Gastrocnemius medialis (tissue), 4 donors: ENCODE data around the gene RNF207. TPM values are rescaled to one million over a fixed set of nuclear protein-coding genes. Genes with fewer than 3 reads are reported as not detected.

ENCODE experiments used
- ATAC-seq, 2 donors: fragments of 150-250 bp; one replicate each; pipeline ENCODE4 v1.9.1; 2016
- DNase-seq, 2 donors: peaks; one replicate each; pipeline ENCODE4 v3.0.0-alpha.2; 2019
- H3K27ac ChIP-seq, 4 donors: fragments of 200-600 bp; sonication (generic); 1 replicate in 1 of 4; 2 replicates in 3 of 4; pipeline ENCODE4 v1.5.1; 2016 to 2018; ENCODE audit warnings: mild to moderate bottlenecking in 2 of 4, moderate library complexity in 1 of 4
- H3K27me3 ChIP-seq, 3 donors: fragments of 200-600 bp; sonication (generic) in 2 of 3; 1 replicate in 1 of 3; 2 replicates in 2 of 3; pipeline versions ENCODE4 v1.5.1 to v1.6.0; 2016 to 2019; ENCODE audit warnings: mild to moderate bottlenecking in 1 of 3, moderate library complexity in 1 of 3
- H3K36me3 ChIP-seq, 2 donors: fragments of 200-600 bp; sonication (generic) in 1 of 2; one replicate each; pipeline ENCODE4 v1.5.1; 2017 to 2018
- H3K4me1 ChIP-seq, 2 donors: fragments of 200-600 bp; sonication (generic) in 1 of 2; one replicate each; pipeline ENCODE4 v1.5.1; 2016 to 2017; ENCODE audit warnings: mild to moderate bottlenecking in 2 of 2
- H3K4me3 ChIP-seq, 4 donors: fragments of 200-600 bp; sonication (generic) in 3 of 4; 1 replicate in 1 of 4; 2 replicates in 3 of 4; pipeline ENCODE4 v1.5.1; 2016 to 2019; ENCODE audit warnings: mild to moderate bottlenecking in 2 of 4
- H3K9me3 ChIP-seq, 3 donors: fragments of 200-600 bp; sonication (generic) in 2 of 3; 1 replicate in 1 of 3; 2 replicates in 2 of 3; pipeline ENCODE4 v1.5.1; 2016 to 2019
- POLR2A ChIP-seq, 2 donors: fragments of 450-650 bp; IDR thresholded peaks; one replicate each; pipeline ENCODE4 v1.6.1; 2017; ENCODE audit warnings: antibody characterized with exemption in 2 of 2, mild to moderate bottlenecking in 2 of 2, moderate library complexity in 2 of 2
- in situ Hi-C, 4 donors: fragments of 200-750 bp; cut with MboI; loops; one replicate each; pipeline versions ENCODE4 v1.15.0 to v1.8.0; 2017; ENCODE audit warnings: low sequenced_read_pairs in 4 of 4
- intact Hi-C: fragments of 100-400 bp; cut with DNase I; formaldehyde crosslinking; loops from one replicate; pipeline ENCODE4 v1.15.1; 2023; ENCODE audit warnings: low total_unique reads
- total RNA-seq, 4 donors: library from RNA; depleted of rRNA; stranded (reverse); fragments of >200 nt; gene quantifications; one replicate each; pipeline versions ENCODE4 v1.1.0 to v1.2.3, GENCODE V29; 2016
- TF ChIP-seq, protein P1 (sequence below), 5 experiments: fragments of 450-650 bp in 3 of 5; fragments of 200-600 bp in 2 of 5; sonication (generic) in 2 of 5; IDR thresholded peaks in 4 of 5; conservative IDR thresholded peaks in 1 of 5; 1 replicate in 4 of 5; 2 replicates in 1 of 5; pipeline ENCODE4 v1.5.1; 2016 to 2019; ENCODE audit warnings: antibody characterized with exemption in 5 of 5, mild to moderate bottlenecking in 3 of 5, moderate library complexity in 3 of 5

RNF207 gene
- total RNA-seq, 4 donors from 2014 or later, result 0.29 to 4.7 (median 0.99) TPM

- no peaks in the 10 kb centered on the region for H3K9me3 ChIP-seq
- H3K4me1 ChIP-seq, result no peaks in the 10 kb centered on the region
- in situ Hi-C loops (no loop called here), intact Hi-C loops (no loop called here)
- H3K36me3 ChIP-seq, result no peaks in the 10 kb centered on the region
- H3K27me3 ChIP-seq, result peaks cover 2 to 8% (median 6%) of the 10 kb centered on the region in 3 donors
- no peak for ATAC-seq
- no peak for DNase-seq
- H3K27ac ChIP-seq, result no peak overlapping the region
- no peak overlapping the region for H3K4me3 ChIP-seq
- no peak for TF ChIP-seq POLR2A (IDR thresholded peaks at IDR 0.05)
- TF ChIP-seq, protein P1, sequence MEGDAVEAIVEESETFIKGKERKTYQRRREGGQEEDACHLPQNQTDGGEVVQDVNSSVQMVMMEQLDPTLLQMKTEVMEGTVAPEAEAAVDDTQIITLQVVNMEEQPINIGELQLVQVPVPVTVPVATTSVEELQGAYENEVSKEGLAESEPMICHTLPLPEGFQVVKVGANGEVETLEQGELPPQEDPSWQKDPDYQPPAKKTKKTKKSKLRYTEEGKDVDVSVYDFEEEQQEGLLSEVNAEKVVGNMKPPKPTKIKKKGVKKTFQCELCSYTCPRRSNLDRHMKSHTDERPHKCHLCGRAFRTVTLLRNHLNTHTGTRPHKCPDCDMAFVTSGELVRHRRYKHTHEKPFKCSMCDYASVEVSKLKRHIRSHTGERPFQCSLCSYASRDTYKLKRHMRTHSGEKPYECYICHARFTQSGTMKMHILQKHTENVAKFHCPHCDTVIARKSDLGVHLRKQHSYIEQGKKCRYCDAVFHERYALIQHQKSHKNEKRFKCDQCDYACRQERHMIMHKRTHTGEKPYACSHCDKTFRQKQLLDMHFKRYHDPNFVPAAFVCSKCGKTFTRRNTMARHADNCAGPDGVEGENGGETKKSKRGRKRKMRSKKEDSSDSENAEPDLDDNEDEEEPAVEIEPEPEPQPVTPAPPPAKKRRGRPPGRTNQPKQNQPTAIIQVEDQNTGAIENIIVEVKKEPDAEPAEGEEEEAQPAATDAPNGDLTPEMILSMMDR (IDR thresholded peaks at IDR 0.05 in 4 of 5, conservative IDR thresholded peaks at IDR 0.05 in 1 of 5), result no peak
Observed at GRCh38 chr1:6268415-6268814, 62.5 kb downstream of the RNF207 start.

- no peaks in the 10 kb centered on the region for H3K4me1 ChIP-seq
- H3K9me3 ChIP-seq, result no peaks in the 10 kb centered on the region
- intact Hi-C loops (no loop called here), in situ Hi-C loops (no loop called here)
- no peak overlapping the region for H3K27ac ChIP-seq
- no peak for DNase-seq
- H3K36me3 ChIP-seq, result no peaks in the 10 kb centered on the region
- no peaks in the 10 kb centered on the region for H3K27me3 ChIP-seq
- ATAC-seq, result no peak
- TF ChIP-seq, protein P1 (IDR thresholded peaks at IDR 0.05 in 4 of 5, conservative IDR thresholded peaks at IDR 0.05 in 1 of 5), result no peak
- TF ChIP-seq POLR2A (IDR thresholded peaks at IDR 0.05), result no peak
- H3K4me3 ChIP-seq, result no peak overlapping the region
Observed at GRCh38 chr1:6269296-6269695, 63.4 kb downstream of the RNF207 start.

GRCh38 chr1:6269720-6270400, 63.9 kb downstream of the RNF207 start:
- Histone ChIP-seq H3K36me3 (no peaks in the 10 kb centered on the region), H3K4me1 (no peaks in the 10 kb centered on the region), H3K9me3 (no peaks in the 10 kb centered on the region), H3K4me3 (no peak overlapping the region), H3K27me3 (no peaks in the 10 kb centered on the region), H3K27ac (no peak overlapping the region)
- ATAC-seq (no peak), DNase-seq (no peak)
- intact Hi-C loops (no loop called here), in situ Hi-C loops (no loop called here)
- TF ChIP-seq, protein P1 (IDR thresholded peaks at IDR 0.05 in 4 of 5, conservative IDR thresholded peaks at IDR 0.05 in 1 of 5), result no peak
- no peak for TF ChIP-seq POLR2A (IDR thresholded peaks at IDR 0.05)

GRCh38 chr1:6270401-6270800, 64.5 kb downstream of the RNF207 start:
- no peaks in the 10 kb centered on the region for H3K9me3 ChIP-seq
- no peak overlapping the region for H3K27ac ChIP-seq
- in situ Hi-C loops, result no loop called here
- intact Hi-C loops, result no loop called here
- DNase-seq, result no peak
- no peaks in the 10 kb centered on the region for H3K4me1 ChIP-seq
- no peak overlapping the region for H3K4me3 ChIP-seq
- TF ChIP-seq, protein P1 (IDR thresholded peaks at IDR 0.05 in 4 of 5, conservative IDR thresholded peaks at IDR 0.05 in 1 of 5), result no peak
- TF ChIP-seq POLR2A (IDR thresholded peaks at IDR 0.05), result no peak
- no peak for ATAC-seq
- H3K27me3 ChIP-seq, result no peaks in the 10 kb centered on the region
- H3K36me3 ChIP-seq, result no peaks in the 10 kb centered on the region

Other genes starting within 250 kb of the RNF207 start
- 10 to 100 TPM in 1 of 4 donors, 1 to 10 TPM in 3; 1.1 to 10.4 (median 1.8) TPM for gene NPHP4, start 213.7 kb upstream of the RNF207 start, total RNA-seq
- 1 to 10 TPM; 2.8 to 7.8 (median 4.5) TPM for gene KCNAB2, start 160.2 kb upstream of the RNF207 start, total RNA-seq
- under 1 TPM in 1 of 4 donors, not detected in 3; 0.05 TPM for gene CHD5, start 25.8 kb upstream of the RNF207 start, total RNA-seq
- gene RPL22, start 6.5 kb upstream of the RNF207 start, total RNA-seq, result 100 to 1,000 TPM in 3 of 4 donors, 10 to 100 TPM in 1; 95.2 to 132 (median 121) TPM
- gene ICMT, start 29.8 kb downstream of the RNF207 start, total RNA-seq, result 100 to 1,000 TPM in 1 of 4 donors, 10 to 100 TPM in 3; 43.6 to 115 (median 93.7) TPM
- gene HES3, start 38.1 kb downstream of the RNF207 start, total RNA-seq, result not detected
- 1 to 10 TPM; 1.1 to 3.4 (median 2.0) TPM for gene GPR153, start 55.0 kb downstream of the RNF207 start, total RNA-seq
- gene ACOT7, start 187.6 kb downstream of the RNF207 start, total RNA-seq, result 1 to 10 TPM; 1.3 to 5.8 (median 3.2) TPM
- under 1 TPM in 1 of 4 donors, not detected in 3; 0.24 TPM for gene HES2, start 213.8 kb downstream of the RNF207 start, total RNA-seq
- under 1 TPM in 1 of 4 donors, not detected in 3; 0.41 TPM for gene ESPN, start 218.7 kb downstream of the RNF207 start, total RNA-seq